Activated CD4-positive, alpha-beta T cell treated with anti-CD3 and anti-CD28 coated beads, Interleukin-2, Interleukin-4, amounts not matched to agents 100 ng/mL and 50 ng/mL, durations not matched to agents 16 hours and 8 hours (primary cell): Measurements from ENCODE around the gene NGEF.
A peak's percentile ranks its signal among the peaks of the same experiment; 100 is the strongest.

Experiments
- DNase-seq: peaks from one replicate; pipeline ENCODE4 v3.0.0-alpha.2; 2020; ENCODE audit warnings: low spot score

NGEF gene

GRCh38 chr2:232884001-232884421 is 129.0 kb downstream of the NGEF start:
- no peak for DNase-seq

GRCh38 chr2:232883116-232883721 is 129.8 kb downstream of the NGEF start:
- DNase-seq: no peak

- no peak for DNase-seq
Observed at GRCh38 chr2:232882505-232883115, 130.4 kb downstream of the NGEF start.

GRCh38 chr2:232882085-232882484 is 131.0 kb downstream of the NGEF start:
- no peak for DNase-seq

- no peak for DNase-seq
Observed at GRCh38 chr2:232880764-232881351, 132.2 kb downstream of the NGEF start.

- no peak for DNase-seq
Observed at GRCh38 chr2:232879618-232880494, 133.2 kb downstream of the NGEF start.

- no peak for DNase-seq
Observed at GRCh38 chr2:232878855-232879617, 134.0 kb downstream of the NGEF start.

- DNase-seq: no peak
Observed at GRCh38 chr2:232877940-232878511, 135.0 kb downstream of the NGEF start.

- no peak for DNase-seq
Observed at GRCh38 chr2:232876978-232877441, 136.0 kb downstream of the NGEF start.

- DNase-seq: peak; percentile 14
Observed at GRCh38 chr2:232876161-232876977, 136.7 kb downstream of the NGEF start.

GRCh38 chr2:232875256-232876121 is 137.6 kb downstream of the NGEF start:
- no peak for DNase-seq

- DNase-seq: no peak
Observed at GRCh38 chr2:232874677-232875223, 138.3 kb downstream of the NGEF start.

- DNase-seq: no peak
Observed at GRCh38 chr2:232873909-232874641, 139.0 kb downstream of the NGEF start.

GRCh38 chr2:232873292-232873908 is 139.7 kb downstream of the NGEF start:
- DNase-seq: no peak

GRCh38 chr2:232872826-232873225 is 140.2 kb downstream of the NGEF start:
- no peak for DNase-seq

GRCh38 chr2:232871835-232872736 is 141.0 kb downstream of the NGEF start:
- DNase-seq: no peak

GRCh38 chr2:232871418-232871834 is 141.6 kb downstream of the NGEF start:
- DNase-seq: no peak
